WTC11 (cell line): ENCODE measurements around the gene YWHAH.

Experiments used
- AFF4 ChIP-seq: sonication (generic); formaldehyde crosslinking; IDR thresholded peaks from 2 replicates; pipeline ENCODE4 v1.8.1; 2023; ENCODE audit warnings: mild to moderate bottlenecking, missing genetic modification reagents, borderline replicate concordance
- CTCF ChIP-seq: fragments of 200-600 bp; IDR thresholded peaks from 2 replicates; pipeline ENCODE4 v1.8.0; 2022; ENCODE audit warnings: antibody characterized with exemption
- ELF4 ChIP-seq: sonication (generic); formaldehyde crosslinking; IDR thresholded peaks from 2 replicates; pipeline ENCODE4 v1.8.1; 2022; ENCODE audit warnings: low read depth, mild to moderate bottlenecking, moderate library complexity, missing genetic modification reagents
- FOXK1 ChIP-seq: sonication (generic); formaldehyde crosslinking; IDR thresholded peaks from 2 replicates; pipeline ENCODE4 v1.8.0; 2022; ENCODE audit warnings: mild to moderate bottlenecking, moderate library complexity, missing genetic modification reagents
- KAT7 ChIP-seq: sonication (generic); formaldehyde crosslinking; IDR thresholded peaks from 2 replicates; pipeline ENCODE4 v1.8.1; 2023; ENCODE audit warnings: missing genetic modification reagents, mild to moderate bottlenecking, borderline replicate concordance
- NFYB ChIP-seq: sonication (generic); formaldehyde crosslinking; conservative IDR thresholded peaks from 2 replicates; pipeline ENCODE4 v1.8.0; 2022; ENCODE audit warnings: low read depth, missing genetic modification reagents
- NR3C1 ChIP-seq: sonication (generic); formaldehyde crosslinking; conservative IDR thresholded peaks from 2 replicates; pipeline ENCODE4 v1.8.1; 2023; ENCODE audit warnings: low read depth, mild to moderate bottlenecking, missing genetic modification reagents
- OVOL2 ChIP-seq: fragments of 250-450 bp; sonication (Bioruptor Pico); IDR thresholded peaks from 2 replicates; pipeline ENCODE4 v1.9.0; 2021; ENCODE audit warnings: mild to moderate bottlenecking, borderline replicate concordance
- TCF7 ChIP-seq: sonication (generic); formaldehyde crosslinking; IDR thresholded peaks from 2 replicates; pipeline ENCODE4 v1.8.0; 2022; ENCODE audit warnings: mild to moderate bottlenecking, low read depth, missing genetic modification reagents, moderate library complexity
- ZNF423 ChIP-seq: fragments of 250-450 bp; sonication (Bioruptor Pico); IDR thresholded peaks from 2 replicates; pipeline ENCODE4 v2.1.2; 2022; ENCODE audit warnings: mild to moderate bottlenecking, moderate library complexity

- TF ChIP-seq CTCF (no peak), TCF7 (no peak), AFF4 (CRISPR knock-in tag) (no peak), ELF4 (CRISPR knock-in tag) (no peak), FOXK1 (CRISPR knock-in tag) (no peak), NFYB (CRISPR knock-in tag) (no peak), OVOL2 (CRISPR knock-in tag) (no peak), ZNF423 (no peak), NR3C1 (CRISPR knock-in tag) (no peak), KAT7 (CRISPR knock-in tag) (no peak)
Measured at GRCh38 chr22:31933816-31934482, 10.4 kb upstream of the YWHAH start.
